IPS-18c (cell line): ENCODE data around the gene IL27RA.

ENCODE experiments used
- H3K4me3 ChIP-seq: 2 replicates; pipeline ENCODE4 v1.7.0; 2013; ENCODE audit warnings: low read depth, mild to moderate bottlenecking, low read length, moderate library complexity; ENCODE audit not compliant: insufficient read depth
- H3K9me3 ChIP-seq: one replicate; pipeline ENCODE4 v1.6.1; 2013; ENCODE audit warnings: mild to moderate bottlenecking, low read length, moderate library complexity; ENCODE audit not compliant: control insufficient read depth, insufficient read depth

The IL27RA gene

DNA sequence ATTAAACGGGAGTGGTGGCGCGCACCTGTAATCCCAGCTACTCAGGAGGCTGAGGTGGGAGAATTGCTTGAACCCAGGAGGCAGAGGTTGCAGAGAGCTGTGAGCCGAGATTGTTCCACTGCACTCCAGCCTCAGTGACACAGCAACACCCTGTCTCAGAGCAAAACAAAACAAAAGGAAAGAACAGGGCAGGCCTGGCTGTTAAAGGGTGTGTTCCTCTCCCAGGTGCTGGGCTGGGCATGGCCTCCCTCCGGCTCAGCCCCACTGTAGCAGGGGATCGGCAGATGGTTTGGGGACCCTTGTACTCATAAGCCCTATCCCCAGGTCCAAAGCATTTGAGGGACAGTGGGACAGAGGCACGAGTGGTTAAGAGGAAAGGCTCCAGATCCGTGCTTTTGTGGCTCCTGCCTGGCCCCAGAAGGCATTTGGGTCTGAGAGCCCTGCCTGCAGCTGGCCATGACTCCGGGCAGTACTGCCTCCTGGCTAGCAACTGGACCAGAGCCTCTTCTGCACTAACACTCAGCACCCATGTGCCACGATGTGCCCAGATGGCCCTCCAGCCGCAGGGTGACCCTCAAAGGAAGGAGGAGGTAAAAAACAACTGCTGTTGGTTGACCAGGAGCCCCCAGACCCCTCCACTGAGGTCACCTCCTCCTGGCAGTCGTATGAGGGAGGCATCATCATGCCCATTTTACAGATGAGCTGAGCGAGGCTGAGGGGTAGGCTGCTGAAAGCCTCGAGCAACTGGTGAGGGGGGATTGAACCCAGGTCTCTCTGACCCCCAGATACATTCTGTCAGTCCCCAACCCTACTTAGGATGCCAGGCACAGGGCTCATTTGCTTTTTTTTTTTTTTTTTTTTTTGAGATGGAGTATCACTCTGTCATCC, 35.4 kb upstream of the IL27RA start:
- H3K4me3 ChIP-seq = no peak overlapping the region
- peaks cover 4% of the 10 kb centered on the region for H3K9me3 ChIP-seq

- Histone ChIP-seq H3K4me3 (no peak overlapping the region), H3K9me3 (peaks cover 4% of the 10 kb centered on the region)
Observed at GRCh38 chr19:13996928-13997630, 34.5 kb upstream of the IL27RA start.

GRCh38 chr19:13997631-13997962, 34.0 kb upstream of the IL27RA start:
- Histone ChIP-seq H3K4me3 (no peak overlapping the region), H3K9me3 (peaks cover 4% of the 10 kb centered on the region)

GRCh38 chr19:13998426-13998825, 33.1 kb upstream of the IL27RA start:
- H3K4me3 ChIP-seq = no peak overlapping the region

DNA sequence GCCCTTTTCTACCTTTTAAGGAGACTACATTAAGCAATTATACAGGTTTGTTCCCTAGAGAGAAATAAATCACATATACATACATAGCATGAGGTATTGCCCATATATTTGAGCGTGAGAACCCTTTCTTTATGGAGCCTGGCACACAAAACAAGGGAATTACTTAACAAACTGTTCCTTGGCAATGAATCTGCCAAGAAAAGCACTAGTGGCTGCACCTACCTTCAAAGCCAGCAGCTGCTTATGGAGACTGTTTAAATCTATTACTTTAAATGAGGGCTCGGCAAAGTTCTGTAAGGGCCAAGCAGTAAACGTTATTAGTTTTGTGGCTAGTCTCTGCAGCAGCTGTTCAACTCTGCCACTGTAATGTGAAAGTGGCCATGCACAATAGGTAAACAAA, 32.5 kb upstream of the IL27RA start:
- peaks cover 4% of the 10 kb centered on the region for H3K9me3 ChIP-seq
- H3K4me3 ChIP-seq = no peak overlapping the region; the same call in 1 of the 2 replicates

More at GRCh38 chr19:13998426-13998825, 33.1 kb upstream of the IL27RA start:
- H3K9me3 ChIP-seq = peaks cover 4% of the 10 kb centered on the region

DNA sequence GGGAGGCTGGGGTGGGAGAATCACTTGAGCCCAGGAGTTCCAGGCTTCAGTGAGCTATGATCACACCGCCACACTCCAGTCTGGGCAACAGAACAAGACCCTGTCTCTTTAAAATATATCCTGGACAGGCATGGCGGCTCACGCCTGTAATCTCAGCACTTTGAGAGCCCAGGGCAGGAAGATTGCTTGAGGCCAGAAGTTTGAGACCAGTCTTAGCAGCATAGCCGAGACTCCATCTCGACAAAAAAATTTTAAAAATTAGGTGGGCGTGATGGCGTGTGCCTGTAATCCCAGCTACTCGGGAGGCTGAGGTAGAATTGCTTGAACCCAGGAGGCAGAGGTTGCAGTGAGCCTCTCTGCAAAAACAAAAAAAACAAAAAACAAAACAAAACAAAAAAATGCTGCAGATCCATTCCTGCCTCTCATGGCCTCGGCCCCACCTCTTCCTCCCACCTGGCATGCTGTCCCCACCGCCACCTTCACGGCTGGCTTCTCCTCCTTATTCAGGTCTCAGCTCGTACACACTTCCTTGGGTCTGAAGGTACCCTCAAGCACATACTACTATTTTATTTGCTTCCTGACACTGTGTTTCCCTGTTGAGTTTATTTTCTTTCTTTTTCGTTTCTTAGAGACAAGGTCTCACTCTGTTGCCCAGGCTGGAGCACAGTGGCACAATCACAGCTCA, 30.7 kb upstream of the IL27RA start:
- peaks cover 4% of the 10 kb centered on the region for H3K9me3 ChIP-seq

DNA sequence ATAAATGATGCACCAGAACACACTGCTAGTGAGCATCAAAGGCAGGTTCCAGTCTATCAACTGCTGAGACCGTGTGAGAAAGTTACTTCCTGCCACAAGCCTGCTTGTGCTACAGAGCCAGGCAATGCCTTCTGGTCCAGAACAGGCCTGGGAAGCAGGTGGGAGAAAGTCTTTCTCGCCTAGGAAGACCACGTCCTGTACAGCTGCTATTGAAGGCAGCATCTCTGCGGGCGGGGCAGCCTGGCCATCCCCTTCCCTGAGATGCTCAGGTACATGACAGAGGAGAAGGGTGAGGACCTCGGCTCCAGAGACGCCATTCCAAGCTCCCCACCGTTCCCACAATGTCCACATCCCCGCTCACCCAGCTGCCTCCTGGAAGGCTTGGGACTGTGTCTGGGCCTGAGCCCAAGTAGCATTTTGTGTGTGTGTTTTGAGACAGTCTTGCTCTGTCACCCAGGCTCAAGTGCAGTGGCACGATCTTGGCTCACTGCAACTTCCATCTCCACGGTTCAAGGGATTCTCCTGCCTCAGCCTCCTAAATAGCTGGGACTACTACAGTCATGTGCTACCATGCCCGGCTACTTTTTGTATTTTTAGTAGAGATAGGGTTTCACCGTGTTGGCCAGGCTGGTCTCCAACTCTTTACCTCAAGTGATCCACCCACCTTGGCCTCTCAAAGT, 28.9 kb upstream of the IL27RA start:
- Histone ChIP-seq H3K4me3 (no peak overlapping the region), H3K9me3 (peaks cover 4% of the 10 kb centered on the region)

More for the DNA sequence above, 30.7 kb upstream of the IL27RA start:
- H3K4me3 ChIP-seq = no peak overlapping the region

GRCh38 chr19:14003251-14004055, 28.1 kb upstream of the IL27RA start:
- Histone ChIP-seq H3K4me3 (no peak overlapping the region), H3K9me3 (peaks cover 4% of the 10 kb centered on the region)

DNA sequence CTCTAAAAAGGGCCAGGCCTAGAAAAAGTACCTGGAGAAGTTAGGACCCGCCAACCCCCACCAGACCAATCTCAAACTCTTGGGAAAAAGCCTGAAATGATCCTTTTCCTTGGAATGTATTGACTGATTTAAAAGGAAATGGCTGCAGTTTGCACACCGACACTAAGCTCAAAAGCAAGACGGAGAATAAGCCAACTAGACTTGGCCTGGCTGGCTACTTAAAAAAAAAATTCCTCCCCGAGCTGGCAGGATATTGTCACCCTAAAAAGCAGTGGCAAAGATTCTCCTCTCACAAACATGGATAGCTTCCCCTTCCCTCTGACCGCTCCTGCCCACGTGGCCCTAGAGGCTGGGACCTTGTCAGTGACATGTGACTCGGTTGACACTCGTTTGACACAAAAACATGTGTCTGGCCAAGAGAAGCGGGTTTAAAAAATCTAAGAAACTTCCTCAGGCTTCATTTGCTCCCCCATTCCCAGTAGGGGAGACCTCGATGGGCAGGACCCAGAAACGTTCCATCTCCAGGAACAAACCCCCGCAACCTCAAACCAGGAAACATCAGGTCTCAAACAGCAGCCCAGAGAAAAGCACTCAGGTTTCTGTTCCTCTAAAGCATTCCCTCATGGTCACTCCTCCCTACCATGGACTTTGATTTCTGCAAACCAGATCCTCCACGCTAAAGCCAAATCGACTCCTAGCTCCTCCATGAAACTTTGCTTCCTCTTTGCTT, 26.8 kb upstream of the IL27RA start:
- H3K4me3 ChIP-seq = no peak overlapping the region

DNA sequence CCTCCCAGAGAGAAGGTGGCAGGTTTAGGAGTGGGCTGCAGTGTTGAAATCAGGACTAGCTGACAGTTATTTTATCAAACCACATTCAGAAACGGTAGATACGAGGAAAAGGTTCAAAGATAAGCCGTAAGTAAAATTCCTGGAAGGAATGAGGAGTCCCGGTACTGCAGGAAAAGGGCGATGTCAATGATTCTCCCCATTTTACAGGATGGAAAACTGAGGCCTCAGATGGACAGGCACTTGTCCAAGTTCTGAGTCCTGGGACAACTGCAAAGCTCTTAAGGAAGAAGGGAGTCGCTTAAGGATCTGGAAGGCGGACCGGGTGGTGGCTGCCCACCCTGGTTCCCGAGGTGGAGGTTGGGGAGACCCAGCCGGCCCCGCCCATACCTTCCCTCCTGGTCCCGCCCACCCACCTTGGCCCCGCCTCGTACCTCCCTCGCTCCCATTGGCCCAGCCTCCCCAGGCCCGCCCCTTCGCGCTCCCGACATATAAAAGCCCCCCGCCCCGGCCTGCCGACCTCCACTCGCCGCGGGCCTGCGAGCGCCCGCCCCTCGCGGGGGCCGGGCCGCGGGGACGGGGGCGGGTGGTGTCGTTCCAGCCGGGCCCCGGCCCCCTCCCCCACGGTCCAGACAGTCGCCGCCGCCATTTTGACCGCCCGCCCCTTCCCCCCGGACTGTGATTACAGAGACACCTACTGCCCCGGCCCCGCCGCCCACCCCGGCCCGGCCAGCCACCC, 26.0 kb upstream of the IL27RA start:
- no peaks in the 10 kb centered on the region for H3K9me3 ChIP-seq
- H3K4me3 ChIP-seq = peak overlapping the region; percentile 81

More for the DNA sequence above, 26.8 kb upstream of the IL27RA start:
- no peaks in the 10 kb centered on the region for H3K9me3 ChIP-seq

DNA sequence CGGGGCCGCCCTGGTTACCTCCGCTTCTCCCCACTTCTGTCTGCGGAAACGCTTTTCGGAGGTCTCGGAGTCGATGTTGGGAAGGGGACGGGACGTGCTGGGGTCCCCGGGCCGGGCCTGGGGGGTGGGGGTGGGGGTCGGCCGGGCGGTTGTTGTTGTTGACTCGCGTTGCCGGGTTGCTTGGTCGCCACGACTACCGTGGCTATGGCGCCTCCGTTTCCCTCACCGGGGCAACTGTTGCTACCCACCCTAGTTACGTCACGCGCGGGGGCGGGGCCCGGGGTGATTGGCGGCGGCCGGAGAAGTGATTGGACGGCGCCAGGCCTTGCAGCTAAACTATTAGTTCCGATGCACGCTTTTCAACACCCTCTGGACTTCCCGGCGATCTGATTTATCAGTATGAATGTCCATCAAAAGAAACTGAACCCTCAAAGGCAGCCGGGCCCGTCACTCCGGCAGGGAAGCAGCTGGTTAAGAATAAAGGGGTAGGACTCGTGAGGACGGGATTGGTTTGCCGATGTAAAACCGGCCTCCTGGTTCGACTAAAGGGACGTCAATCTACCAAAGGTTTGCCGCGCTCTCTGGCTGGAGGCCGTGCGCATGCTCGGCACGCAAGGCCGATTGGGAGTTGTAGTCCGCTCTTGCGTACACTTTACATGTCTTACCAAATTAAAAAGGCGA, 25.3 kb upstream of the IL27RA start, which contains the start of gene RFX1:
Gene RFX1 (minus strand): TSS at position 236 of the 681 bp plus-strand sequence. CDS start 12,477 bp downstream, outside the sequence.
- Histone ChIP-seq H3K4me3 (peak within 1 kb of the TSS; percentile 81), H3K9me3 (no peaks in the 10 kb centered on the region)

- Histone ChIP-seq H3K9me3 (no peaks in the 10 kb centered on the region), H3K4me3 (peak overlapping the region; percentile 81)
Observed at GRCh38 chr19:14006766-14007562, 24.6 kb upstream of the IL27RA start.

- H3K4me3 ChIP-seq = no peak overlapping the region
- no peaks in the 10 kb centered on the region for H3K9me3 ChIP-seq
Observed at GRCh38 chr19:14012378-14012915, 19.1 kb upstream of the IL27RA start.

- H3K4me3 ChIP-seq = no peak overlapping the region
Observed at GRCh38 chr19:14015524-14016035, 16.0 kb upstream of the IL27RA start.

More at GRCh38 chr19:14015524-14016035, 16.0 kb upstream of the IL27RA start:
- H3K9me3 ChIP-seq = no peaks in the 10 kb centered on the region
